Measurements from ENCODE around the gene QRFP.

QRFP gene

DNA sequence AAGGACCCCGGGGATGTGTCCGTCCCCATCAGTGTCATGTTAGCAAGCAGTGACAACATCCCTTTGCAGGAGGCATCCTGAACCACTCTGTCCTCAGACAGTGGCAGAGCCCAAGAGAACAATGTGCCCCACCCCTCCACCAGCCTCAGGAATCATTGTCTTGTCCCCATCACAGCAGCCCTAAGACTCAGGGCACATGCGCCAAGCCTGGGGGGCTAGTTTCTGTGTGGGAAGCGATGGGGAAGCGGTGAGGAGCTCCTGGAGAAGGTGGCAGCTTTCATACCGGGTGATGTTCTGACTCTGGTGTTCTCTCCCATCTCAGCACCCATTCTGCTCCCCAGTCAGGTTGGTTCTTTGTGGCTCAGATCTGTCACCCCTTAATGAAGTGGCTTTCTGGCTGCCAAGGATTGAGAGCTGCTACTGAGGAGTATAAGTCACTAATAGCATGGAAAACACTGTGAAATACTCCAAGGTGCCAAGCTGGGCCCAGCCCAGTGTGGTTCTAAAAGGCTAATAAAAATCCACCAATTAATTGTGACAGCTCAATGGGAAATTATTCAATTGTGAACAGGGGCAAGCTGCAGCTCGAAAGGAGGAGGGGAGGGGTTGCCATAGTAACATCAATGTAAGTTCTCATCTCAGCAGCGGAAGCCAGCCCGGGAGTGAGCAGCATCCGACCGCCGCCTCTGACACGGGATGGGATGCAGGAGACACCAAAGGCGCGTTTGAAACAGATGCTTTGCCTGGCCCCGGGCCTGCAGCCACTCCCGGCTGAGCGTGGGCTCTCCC, 4.7 kb downstream of the QRFP start:
- TF ChIP-seq YY1 (IDR thresholded peaks at IDR 0.05; ENCODE audit: low read depth) (no peak), CEBPB (IDR thresholded peaks at IDR 0.05) (no peak), ZBTB7A (IDR thresholded peaks at IDR 0.05; ENCODE audit: low read depth) (no peak), CREB1 (IDR thresholded peaks at IDR 0.05; ENCODE audit: low read depth) (no peak), TAF1 (IDR thresholded peaks at IDR 0.05; ENCODE audit: low read depth) (no peak), RAD21 (IDR thresholded peaks at IDR 0.05; ENCODE audit: low read depth) (no peak), EP300 (IDR thresholded peaks at IDR 0.05; ENCODE audit: borderline replicate concordance) (no peak), TCF12 (IDR thresholded peaks at IDR 0.05; ENCODE audit: low read depth) (no peak), NFIC (IDR thresholded peaks at IDR 0.05) (no peak), TEAD4 (IDR thresholded peaks at IDR 0.05) (no peak), FOXM1 (IDR thresholded peaks at IDR 0.05; ENCODE audit: borderline replicate concordance, low read depth) (no peak), EGR1 (IDR thresholded peaks at IDR 0.05) (no peak)
- TF ChIP-seq, protein P1, sequence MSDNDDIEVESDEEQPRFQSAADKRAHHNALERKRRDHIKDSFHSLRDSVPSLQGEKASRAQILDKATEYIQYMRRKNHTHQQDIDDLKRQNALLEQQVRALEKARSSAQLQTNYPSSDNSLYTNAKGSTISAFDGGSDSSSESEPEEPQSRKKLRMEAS (IDR thresholded peaks at IDR 0.05): no peak
- TF ChIP-seq, protein P2, sequence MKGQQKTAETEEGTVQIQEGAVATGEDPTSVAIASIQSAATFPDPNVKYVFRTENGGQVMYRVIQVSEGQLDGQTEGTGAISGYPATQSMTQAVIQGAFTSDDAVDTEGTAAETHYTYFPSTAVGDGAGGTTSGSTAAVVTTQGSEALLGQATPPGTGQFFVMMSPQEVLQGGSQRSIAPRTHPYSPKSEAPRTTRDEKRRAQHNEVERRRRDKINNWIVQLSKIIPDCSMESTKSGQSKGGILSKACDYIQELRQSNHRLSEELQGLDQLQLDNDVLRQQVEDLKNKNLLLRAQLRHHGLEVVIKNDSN (IDR thresholded peaks at IDR 0.05): no peak
- TF ChIP-seq, protein P3, sequence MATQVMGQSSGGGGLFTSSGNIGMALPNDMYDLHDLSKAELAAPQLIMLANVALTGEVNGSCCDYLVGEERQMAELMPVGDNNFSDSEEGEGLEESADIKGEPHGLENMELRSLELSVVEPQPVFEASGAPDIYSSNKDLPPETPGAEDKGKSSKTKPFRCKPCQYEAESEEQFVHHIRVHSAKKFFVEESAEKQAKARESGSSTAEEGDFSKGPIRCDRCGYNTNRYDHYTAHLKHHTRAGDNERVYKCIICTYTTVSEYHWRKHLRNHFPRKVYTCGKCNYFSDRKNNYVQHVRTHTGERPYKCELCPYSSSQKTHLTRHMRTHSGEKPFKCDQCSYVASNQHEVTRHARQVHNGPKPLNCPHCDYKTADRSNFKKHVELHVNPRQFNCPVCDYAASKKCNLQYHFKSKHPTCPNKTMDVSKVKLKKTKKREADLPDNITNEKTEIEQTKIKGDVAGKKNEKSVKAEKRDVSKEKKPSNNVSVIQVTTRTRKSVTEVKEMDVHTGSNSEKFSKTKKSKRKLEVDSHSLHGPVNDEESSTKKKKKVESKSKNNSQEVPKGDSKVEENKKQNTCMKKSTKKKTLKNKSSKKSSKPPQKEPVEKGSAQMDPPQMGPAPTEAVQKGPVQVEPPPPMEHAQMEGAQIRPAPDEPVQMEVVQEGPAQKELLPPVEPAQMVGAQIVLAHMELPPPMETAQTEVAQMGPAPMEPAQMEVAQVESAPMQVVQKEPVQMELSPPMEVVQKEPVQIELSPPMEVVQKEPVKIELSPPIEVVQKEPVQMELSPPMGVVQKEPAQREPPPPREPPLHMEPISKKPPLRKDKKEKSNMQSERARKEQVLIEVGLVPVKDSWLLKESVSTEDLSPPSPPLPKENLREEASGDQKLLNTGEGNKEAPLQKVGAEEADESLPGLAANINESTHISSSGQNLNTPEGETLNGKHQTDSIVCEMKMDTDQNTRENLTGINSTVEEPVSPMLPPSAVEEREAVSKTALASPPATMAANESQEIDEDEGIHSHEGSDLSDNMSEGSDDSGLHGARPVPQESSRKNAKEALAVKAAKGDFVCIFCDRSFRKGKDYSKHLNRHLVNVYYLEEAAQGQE (IDR thresholded peaks at IDR 0.05; ENCODE audit: low read depth): no peak

DNA sequence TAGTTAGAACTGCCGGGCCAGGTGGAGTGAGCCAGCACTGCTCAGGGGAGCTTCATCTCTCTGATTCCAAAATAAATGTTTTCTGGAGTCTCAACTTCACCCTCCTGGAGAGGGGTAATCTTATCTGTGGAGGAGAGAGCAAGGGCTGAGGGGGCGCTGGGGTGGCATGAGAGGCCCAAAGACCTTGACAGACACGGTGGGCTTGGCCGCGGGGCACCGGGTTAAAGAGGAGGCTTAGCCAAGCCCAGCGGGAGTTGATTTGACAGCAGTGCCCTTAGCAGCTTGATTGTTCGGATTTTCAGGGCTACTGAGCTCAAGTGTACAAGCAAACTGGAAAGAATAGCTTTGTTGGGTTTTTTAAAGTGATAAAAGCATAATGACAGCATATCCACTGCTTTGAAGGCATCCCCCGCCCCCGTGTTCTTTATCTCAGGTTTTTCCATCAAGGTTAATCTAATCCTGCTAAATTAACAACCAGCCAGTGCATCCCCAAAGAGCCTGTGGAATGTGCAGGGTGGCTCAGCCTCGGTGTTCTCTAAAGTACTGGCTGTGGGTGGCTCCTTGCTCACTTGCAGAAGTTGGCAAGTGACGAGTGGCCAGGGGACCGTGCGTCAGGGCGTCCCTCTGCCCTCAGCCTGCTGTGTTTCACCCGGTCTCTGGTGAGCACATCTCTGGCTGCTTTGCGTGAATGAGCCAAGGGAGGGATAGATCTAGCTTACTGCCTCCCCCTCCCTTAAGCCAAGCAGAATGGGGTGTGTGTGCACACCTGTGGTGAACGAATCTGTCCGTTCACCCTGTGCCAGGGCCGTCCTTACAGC, 5.5 kb downstream of the QRFP start:
- TF ChIP-seq FOXM1 (IDR thresholded peaks at IDR 0.05; ENCODE audit: borderline replicate concordance, low read depth) (no peak), CREB1 (IDR thresholded peaks at IDR 0.05; ENCODE audit: low read depth) (no peak), EP300 (IDR thresholded peaks at IDR 0.05; ENCODE audit: borderline replicate concordance) (no peak), TEAD4 (IDR thresholded peaks at IDR 0.05) (no peak), NFIC (IDR thresholded peaks at IDR 0.05) (no peak), YY1 (IDR thresholded peaks at IDR 0.05; ENCODE audit: low read depth) (no peak), RAD21 (IDR thresholded peaks at IDR 0.05; ENCODE audit: low read depth) (no peak), EGR1 (IDR thresholded peaks at IDR 0.05) (no peak), ZBTB7A (IDR thresholded peaks at IDR 0.05; ENCODE audit: low read depth) (no peak), CEBPB (IDR thresholded peaks at IDR 0.05) (no peak)
- TF ChIP-seq, protein P1 (IDR thresholded peaks at IDR 0.05): no peak

DNA sequence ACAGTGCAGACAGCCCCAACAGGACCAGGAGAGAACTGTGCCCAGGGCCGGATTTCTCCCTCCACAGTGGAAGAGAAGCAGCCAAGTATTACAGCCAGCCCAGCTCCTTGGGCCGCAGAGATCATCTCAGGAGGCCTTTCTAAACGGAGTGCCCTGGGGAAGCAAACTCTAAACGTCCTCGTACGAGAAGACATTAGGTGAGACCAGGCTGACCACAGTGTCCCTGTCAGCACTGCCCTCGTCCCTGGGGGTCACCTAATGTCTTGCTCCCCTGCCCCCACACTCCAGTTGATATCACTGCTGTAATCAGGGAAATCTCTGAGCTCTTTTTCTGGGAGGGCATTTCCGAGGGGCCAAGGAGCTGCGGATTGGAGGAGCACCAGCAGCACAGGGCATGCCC, 6.5 kb downstream of the QRFP start:
- TF ChIP-seq, protein P2 (IDR thresholded peaks at IDR 0.05): no peak

DNA sequence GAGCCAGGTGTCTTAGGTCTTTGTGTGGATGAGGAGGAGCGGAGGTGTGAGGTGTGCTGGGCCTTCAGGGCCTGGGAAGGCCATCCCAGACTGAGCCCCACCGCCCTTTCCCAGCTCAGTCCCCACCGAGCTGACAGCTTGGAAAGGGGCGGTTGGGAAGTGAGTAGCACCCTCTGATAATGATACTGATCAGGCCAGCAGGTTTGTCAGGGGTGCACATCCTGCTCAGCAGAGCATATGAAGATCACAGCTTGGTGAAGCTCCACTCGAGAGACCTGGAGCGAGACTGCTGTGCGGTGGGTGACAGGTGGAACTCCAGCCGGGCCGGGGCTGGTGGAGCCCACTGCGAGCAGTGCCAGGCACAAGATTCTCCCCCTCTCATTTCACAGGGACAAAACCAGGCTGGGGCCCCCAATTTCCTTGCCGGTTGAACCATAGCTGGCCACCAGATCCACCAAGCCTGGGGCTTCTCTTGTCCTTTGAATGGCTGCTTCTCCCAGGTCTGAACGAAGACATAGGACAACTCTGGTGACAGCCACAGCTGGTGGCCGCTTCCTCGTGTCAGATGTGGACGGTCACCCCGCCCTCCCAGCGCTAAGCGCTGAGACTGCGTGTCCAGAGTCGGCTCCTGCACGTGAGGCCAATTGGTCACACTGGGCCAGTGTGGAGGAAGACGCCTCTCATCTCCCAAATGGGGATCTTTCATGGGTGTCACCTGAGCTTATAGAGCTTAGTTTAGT, 8.3 kb downstream of the QRFP start:
- no peak for TF ChIP-seq CEBPB (IDR thresholded peaks at IDR 0.05)
- no peak for TF ChIP-seq TCF12 (IDR thresholded peaks at IDR 0.05; ENCODE audit: low read depth)
- no peak for TF ChIP-seq EGR1 (IDR thresholded peaks at IDR 0.05)
- TF ChIP-seq CREB1 (IDR thresholded peaks at IDR 0.05; ENCODE audit: low read depth): no peak
- TF ChIP-seq, protein P1 (IDR thresholded peaks at IDR 0.05): no peak
- no peak for TF ChIP-seq FOXM1 (IDR thresholded peaks at IDR 0.05; ENCODE audit: borderline replicate concordance, low read depth)
- TF ChIP-seq NFIC (IDR thresholded peaks at IDR 0.05): no peak
- TF ChIP-seq TAF1 (IDR thresholded peaks at IDR 0.05; ENCODE audit: low read depth): no peak
- TF ChIP-seq YY1 (IDR thresholded peaks at IDR 0.05; ENCODE audit: low read depth): no peak
- TF ChIP-seq, protein P3 (IDR thresholded peaks at IDR 0.05; ENCODE audit: low read depth): no peak
- TF ChIP-seq ZBTB7A (IDR thresholded peaks at IDR 0.05; ENCODE audit: low read depth): no peak
- no peak for TF ChIP-seq TEAD4 (IDR thresholded peaks at IDR 0.05)
- TF ChIP-seq EP300 (IDR thresholded peaks at IDR 0.05; ENCODE audit: borderline replicate concordance): no peak
- no peak for TF ChIP-seq RAD21 (IDR thresholded peaks at IDR 0.05; ENCODE audit: low read depth)
- TF ChIP-seq, protein P2 (IDR thresholded peaks at IDR 0.05): no peak
